Lung microvascular endothelial cell (primary cell): ENCODE data around the gene GUCY1B1. TPM values are rescaled to one million over a fixed set of nuclear protein-coding genes. Genes with fewer than 3 reads are reported as not detected.
A peak's percentile ranks its signal among the peaks of the same experiment; 100 is the strongest.
"Not testable (repeated sequence)": the region's sequence is repeated elsewhere in the genome, so short reads cannot be mapped to it uniquely, and the experiment has no call there.

Source experiments
- DNase-seq, 2 donors: peaks; one replicate each; pipeline versions ENCODE4 v3.0.0 to v3.0.0-alpha.2; 2010; ENCODE audit warnings: low read depth in 2 of 2
- total RNA-seq: library from RNA; depleted of rRNA; stranded (reverse); fragments of >200 nt; gene quantifications from 2 replicates; pipeline ENCODE4 v1.2.1, GENCODE V29; 2014

GUCY1B1 gene
- total RNA-seq, 1 donor from 2014 or later, result 1.4 TPM

DNA sequence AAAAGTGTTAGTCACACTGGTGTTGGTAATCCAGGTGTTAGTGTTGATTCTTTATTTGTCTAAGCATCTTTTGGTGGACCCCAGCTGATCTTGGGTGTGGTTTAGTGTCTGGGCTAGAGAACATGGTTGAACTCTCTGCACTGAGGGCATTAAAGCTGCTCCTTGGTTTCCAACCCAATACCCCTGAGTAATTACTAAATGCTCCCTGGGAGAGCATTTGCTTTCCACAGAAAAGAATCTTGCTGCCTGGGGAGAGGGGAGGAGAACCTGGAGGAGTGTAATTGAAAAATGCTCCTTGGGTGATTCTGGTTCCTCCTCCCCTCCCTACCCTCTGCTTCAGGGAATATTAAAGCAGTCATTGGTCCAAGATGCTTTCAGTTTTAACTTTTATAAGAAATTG, 3.1 kb downstream of the GUCY1B1 start:
- DNase-seq, result no peak

DNA sequence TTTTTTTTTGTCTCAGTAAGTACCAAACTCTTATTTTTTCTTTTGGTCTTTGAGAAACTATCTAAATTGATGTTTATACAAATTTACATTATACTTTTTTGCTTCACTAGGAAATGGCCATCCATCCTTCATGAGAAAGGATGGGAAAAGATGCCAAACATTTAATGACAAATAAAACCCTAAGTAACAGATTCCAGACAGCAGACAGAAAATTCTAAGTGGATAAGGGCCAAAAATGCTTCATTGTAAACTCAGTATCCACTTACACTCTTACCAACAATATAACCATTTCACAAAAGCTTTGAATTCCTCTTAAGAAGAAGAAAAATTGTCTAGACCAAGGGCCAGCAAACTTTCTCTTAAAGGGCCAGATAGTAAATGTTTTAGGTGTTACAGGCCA, 3.5 kb downstream of the GUCY1B1 start:
- DNase-seq, result no peak

DNA sequence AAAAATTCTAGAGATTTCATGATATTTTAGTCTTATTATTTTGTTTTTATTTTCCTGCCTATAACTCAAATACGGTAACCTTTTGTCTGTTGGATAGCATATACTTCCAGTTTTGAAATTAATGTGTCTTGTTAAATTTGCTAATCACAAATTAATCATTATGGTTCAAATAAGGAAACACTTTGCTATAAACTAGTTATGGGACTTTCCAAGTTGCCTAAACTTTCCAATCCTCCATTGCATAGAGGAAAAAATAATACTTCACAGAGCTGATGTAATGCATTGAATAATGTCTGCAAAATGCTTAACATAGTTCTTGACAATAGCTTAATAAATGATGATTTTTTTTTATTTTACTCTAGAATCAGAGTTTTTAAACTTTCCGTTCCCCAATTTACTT, 4.7 kb downstream of the GUCY1B1 start:
- DNase-seq, result no peak

DNA sequence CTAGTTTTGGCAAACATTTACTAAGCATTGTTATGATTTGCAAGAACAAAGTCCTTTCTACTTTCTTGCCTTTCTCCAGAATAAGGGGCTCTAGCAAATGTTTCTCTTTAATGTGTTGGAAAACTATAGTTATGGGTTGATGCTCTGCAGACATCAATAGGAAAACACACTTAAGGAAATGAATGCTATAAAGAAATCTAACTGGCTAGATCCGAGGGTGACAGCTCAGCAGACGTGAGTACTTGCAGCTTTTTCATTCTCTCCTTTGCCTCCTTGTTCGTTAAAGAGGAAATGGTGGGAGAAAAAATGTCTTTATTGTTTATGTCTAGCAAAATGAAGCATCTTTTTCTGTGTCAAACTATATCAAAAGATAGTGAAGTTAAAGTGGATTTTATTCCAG, 6.3 kb downstream of the GUCY1B1 start:
- no peak for DNase-seq

DNA sequence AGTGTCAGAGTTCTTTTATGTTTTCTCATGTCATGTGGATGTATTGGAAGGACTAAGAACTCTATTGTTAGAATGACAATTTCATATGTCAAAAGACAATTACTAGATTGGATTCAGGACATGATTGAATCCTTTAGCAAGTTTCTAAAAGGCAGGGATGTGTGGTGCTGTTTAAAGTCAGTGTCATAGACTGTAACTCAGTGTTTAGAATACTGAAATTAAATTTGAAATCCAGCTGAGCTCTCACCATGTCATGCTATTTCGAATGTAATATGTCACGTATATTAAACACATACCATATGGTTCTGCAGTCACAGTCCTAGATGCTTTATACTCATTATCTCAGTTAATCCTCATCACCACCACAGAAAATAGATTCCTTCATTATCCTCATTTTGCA, 7.8 kb downstream of the GUCY1B1 start:
- no peak for DNase-seq

DNA sequence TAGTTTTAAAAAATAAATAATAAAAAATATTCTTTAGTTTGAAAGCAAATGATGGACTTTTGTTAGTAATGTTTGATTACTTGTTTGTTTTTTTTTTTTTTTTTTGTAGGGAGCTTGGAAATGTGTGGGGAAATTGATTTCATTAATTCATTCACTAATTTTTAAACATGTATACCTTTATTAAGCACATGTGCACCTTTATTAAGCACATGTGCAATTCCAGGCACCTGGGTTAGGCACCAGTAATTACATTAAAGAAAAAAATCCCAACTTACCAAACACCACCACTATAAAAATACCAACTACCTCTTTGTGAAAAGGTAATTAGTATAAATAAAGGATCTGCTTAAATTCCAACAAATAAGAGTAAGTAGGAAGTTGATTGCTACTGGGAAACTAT, 9.5 kb downstream of the GUCY1B1 start:
- no peak for DNase-seq

DNA sequence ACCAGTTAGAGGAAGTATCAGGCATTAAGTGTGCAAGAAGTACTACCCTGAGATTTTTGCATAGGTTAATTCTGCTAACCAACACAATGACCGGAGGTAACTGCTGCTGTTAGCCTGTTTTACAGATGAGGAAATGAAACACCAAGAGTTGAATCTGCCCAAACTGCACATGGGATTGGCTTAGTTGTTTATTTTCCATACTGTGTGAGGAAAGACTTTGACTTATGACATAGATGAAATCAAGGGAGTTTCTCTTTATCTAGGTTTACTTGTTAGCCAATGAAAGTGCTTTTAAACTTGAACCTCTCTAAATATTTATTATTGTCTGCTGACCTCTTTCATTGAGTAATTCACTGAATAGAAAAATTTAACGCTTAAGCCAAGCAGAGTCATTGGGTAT, 10.3 kb downstream of the GUCY1B1 start:
- no peak for DNase-seq

DNA sequence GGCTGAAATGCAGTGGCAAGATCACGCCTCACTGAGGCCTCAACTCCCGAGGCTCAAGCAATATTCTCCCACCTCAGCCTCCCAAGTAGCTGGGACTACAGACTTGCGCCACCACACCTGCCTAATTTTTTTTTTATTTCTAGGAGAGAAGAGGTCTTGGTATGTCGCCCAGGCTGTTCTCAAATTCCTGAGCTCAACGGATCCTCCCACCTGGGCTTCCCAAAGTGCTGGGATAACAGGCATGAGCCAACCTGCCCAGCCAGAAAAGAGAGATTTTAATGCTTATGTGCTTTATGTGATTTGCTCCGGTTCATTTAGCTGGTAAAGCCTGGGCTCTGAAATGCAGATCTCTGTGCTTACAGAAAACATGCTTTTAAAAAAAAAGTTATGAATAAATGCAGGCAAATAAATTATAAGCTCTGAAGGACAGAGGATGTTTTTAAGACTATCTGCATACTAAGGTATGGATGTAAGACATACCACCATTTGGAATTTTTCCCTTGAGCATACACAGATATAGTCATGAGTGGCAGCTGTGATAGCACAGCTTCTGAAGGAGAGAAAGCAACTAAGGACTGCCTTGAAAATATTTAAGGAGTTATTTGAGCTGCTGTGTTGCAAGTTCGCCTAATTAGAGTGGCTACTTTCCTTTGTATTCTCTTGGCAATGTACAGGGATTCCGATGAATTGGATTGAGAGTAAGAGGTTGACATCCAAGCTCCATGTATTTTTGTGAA, 13.8 kb downstream of the GUCY1B1 start:
- DNase-seq, result no peak

DNA sequence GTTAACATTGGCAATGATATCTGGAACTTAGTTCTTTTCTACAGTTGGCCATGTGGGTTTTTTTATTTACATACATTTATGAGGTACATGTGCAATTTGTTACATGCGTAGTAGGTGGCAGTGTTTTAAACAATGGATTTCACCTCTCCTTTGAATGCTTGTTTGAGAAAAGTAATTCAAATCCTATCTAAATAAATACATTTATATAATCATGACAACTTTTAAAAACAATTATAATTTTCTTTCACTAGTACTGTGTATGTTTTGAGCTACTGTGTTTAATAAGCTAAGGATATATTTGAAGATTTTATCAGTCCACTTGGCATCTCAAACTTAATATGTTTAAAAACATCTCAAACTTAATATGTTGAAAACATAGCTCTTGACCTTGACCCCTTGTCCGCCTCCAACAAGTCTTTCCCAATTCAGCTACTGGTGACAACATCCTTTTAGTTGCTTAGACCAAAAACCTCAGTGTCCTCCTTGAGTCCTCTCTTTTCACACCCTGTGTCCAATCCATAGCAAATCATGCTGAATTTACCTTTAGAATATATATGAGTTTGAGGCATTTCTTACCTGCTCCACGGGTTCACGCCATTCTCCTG, 14.5 kb downstream of the GUCY1B1 start:
- no peak for DNase-seq

DNA sequence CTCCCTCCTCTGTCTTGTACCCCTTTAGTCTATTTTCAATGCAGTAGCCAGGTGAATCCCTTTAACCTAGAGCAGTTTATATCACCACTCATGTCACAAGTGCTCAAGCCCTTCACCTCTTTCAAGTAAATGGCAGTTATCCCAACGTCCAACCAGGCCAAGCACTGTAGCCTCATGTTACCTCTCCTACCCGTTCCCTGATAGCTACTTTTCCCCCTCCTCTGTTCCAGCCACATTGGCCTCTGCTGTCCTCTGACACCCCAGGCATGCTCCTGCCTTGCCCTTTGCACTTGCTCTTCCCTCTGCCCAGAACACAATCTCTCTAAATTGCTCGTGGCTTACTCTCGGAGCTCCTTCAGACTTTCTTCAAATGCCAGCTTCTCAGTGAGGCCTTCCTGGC, 15.2 kb downstream of the GUCY1B1 start:
- DNase-seq, result no peak

DNA sequence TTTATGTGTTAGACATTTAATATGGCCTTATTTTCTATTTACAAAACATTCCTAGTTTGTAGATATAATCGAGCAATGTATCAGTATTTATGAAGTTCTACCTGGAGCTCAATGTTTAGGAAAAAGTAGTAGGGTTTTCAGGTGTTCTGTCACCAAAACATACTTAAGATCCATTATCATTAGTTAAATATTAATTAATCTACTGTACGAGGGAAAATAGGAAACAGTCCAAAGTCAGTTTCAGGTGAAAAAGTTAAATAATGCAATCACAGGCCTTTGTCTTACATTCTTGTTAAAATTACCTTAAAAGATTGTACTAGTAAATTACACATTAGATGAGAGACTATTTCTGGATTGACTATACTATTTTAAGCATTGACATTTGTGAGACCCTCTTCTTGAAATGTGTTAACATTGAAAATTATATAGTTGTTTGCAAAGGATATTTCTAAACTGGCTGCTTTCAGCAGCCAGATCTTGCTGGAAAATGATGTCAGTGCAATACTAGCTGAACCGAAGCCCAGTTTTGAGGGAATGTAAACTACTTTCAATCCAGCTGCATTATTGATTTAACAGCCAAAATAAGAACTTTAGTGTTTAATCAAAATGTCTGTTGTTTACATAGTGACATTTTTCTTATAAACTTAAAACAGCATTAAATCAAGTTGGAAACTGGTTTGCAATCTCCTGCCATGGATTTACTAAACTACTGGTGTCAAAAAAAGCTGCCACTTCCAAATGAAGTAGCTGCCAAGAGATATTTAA, 19.3 kb downstream of the GUCY1B1 start:
- DNase-seq, result no peak

DNA sequence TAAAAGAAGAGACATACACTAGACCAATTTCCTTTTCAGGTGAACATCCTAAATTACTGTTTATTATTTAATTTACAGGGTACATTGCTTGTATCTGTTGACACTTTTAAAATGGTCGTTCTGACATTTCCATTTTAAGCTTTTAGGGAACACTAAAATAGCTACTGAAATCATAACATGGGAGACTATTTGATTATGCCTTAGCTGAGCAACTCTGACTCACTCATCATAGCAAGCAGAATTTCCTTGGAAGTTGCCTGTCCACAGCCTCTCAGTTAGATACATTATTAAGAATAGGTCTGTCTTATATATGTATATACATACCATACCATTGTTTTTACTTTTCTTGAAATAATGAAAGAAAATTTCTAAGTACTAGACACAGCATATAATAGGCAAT, 22.0 kb downstream of the GUCY1B1 start:
- no peak for DNase-seq

DNA sequence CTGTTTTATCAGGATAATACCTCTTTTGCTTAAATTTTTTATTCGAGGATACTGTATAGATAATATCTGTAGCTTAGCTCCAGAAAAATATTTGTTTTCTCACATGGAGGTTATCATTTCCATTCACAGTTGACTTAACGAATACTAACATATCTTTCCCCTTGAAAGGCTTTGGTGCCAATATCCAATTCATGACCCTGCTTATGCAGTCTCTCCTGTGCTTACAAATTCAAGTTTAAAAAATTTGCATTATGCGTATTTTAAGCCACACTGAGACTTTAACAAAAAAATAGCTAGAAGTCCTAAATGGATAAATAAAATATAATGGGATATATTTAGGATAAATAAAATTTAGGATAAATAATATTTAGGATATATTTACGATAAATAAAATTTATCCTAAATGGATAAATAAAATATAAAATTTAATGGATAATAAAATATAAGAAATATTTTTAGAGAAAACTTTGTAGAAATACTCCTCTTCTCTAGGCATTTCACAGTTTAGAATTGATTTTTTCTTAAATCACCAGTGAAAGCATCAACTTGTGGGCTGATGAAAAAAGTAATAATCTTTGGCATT, 22.5 kb downstream of the GUCY1B1 start:
- no peak for DNase-seq

DNA sequence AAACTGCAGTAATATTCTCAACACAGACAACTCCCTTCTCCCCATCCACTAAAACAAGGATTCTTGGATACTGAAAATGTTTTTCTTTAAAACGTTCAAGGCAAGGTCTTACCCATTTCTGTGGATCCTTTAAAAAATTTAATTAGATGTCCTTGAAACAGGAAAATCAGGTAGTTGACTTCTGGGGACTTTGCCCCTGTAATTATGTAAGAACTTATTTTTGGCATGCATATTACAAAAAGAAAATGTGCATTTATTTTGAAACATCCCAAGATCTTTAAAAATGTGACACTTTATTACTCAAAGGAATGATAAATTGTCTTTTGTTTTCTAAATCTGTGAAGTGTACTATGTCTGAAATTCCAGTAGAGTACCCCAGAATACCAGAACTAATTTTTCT, 25.8 kb downstream of the GUCY1B1 start:
- DNase-seq, result no peak

DNA sequence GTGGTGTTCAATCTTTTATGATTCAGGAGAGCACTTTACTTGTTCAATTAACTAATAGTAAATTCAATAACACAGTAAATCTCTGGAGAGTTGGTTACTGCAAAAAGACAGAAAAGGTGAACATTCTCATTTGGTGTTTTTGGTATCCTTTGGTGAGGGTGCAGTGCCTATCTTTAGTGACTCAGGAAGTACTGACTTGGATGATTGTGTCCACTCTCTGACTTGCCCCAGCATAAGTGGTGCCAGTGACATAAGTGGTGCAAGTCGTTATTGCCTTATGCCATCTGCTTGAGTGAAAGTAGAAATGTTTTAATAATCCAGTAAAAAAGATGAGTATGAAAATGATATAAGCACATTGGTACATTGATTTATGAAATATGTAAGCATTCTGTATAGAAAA, 27.0 kb downstream of the GUCY1B1 start:
- DNase-seq, result no peak

DNA sequence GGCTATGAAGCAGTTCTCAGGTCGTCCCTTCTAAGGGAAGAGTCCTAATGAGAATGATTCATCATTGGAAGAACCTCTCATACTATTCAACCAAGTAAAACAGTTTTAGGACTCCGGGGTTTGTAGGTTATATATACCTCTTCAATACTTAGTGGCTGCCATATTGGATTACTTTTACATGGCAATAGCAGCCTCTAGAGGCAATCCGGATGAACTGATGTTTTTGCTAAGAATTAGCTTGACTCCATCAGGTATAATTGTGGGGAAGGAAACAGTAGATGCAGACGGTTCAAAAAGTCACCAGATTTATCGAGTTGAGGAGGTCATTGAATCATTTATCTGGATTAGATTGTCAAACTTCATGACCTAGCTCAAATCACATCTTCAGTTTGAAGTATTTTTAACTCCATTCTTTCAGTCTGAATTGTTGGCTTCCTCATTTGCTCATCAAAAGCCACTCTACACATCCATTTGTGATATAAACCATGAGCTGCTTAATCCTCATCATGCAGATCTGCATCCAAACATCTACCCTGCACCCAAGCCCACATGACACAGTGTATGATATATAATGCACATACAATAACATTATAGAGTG, 28.4 kb downstream of the GUCY1B1 start:
- DNase-seq, result peak; percentile 36 to 73

DNA sequence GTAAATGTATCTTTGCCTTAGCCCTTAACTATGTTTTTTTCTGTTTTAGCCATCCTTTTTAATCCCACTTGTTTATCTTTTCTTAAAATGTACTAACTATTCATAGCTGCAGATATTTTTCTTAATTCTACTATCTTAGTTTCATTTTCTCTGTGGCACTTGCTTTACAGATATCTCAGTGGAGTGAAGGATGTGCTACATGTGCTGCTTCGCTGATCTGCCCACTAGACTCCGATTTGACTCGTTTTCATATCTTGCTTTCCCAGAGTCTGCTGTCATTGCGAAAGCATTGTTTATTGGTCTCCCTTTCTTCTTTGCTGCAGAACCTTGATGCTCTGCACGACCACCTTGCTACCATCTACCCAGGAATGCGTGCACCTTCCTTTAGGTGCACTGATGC, 30.6 kb downstream of the GUCY1B1 start:
- no peak for DNase-seq

DNA sequence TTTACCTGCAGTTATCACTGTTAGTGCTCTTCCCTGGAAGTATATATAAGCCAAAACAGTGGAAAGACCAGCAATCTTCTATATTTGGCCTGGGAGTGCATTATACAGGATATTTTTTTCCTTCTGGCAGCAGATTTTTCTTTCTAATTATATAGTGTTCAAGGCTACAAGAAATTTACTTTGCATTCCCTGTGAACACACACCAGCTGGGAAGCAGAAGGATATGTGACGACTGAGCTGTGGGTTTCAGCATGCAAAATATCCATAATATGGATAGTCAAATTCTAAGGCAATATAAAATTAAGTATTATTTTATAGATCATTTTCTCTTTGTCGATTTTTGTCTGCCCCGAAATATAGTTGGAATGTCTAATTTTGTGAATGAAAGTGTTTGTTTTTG, 31.2 kb downstream of the GUCY1B1 start:
- DNase-seq, result no peak

DNA sequence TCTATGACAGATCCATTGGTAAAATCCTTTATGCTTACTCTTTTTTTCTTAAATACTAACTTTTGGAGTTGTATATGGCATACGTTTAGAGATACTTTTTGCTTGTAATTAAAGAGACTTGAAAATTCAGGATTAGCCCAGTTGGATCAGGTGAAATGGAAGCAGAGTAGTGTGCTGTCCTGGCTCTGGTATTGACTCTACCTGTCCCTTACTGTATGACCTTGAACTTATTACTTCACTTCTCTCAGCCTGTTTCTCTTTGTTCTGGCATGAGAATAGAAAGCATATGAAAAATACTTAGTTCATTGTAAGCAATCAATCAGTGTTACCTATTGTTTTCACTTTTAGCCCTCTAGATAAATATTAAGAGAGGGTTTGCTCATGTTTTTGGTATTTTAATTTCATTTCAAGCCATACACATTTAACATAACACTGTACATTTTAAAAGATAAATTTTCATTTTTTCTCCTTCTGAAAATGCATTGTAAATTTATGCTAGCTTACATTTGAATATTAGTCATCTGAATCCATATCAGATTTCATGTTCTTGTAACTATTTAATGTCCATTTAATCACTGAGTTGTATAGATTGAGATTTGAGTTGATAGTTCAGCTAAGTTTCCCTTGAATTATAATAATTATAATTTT, 35.9 kb downstream of the GUCY1B1 start:
- DNase-seq, result no peak

DNA sequence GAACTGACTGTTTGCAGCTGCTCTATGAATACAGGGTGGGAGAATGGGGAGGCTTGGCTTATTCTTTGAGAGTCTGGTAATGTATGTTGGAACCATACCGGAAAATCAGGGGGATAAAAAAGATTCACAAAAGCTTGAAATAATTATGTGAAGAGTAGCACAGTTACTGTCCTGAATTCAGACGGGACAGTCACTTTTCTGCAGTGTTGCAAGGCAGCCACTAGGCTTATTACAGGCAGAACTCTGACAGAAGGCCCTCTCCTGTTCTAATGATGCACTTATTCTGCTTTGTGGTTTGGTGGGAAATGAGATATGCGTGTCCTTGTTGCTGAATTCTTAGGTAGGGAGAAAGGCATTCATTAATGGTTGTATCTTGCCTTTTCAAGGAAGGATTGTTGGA, 37.2 kb downstream of the GUCY1B1 start:
- DNase-seq, result peak in 1 of 2 donors; percentile 12

DNA sequence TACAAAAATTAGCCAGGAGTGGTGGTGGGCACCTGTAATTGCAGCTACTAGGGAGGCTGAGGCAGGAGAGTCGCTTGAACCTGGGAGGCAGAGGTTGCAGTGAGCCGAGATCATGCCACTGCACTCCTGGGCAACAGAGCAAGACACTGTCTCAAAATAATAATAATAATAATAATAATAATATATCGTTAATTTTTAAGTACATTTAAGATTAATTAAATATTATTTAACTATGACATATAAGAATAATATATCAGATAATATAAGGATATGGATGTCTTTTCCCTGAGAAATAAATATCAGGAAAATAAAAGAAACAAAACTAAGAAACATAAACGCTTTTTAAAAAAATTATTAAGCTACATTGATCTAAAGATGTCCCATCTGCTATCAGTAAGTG, 38.8 kb downstream of the GUCY1B1 start:
- not testable (repeated sequence) for DNase-seq
